Measurements from ENCODE around the gene HPS1. TPM values are rescaled to one million over a fixed set of nuclear protein-coding genes. Genes with fewer than 3 reads are reported as not detected.

HPS1 gene
- total and polyA plus RNA-seq, 2 of the 4 experiments (the other 2 are of a cell fraction), result 14.0 to 55.2 TPM

GRCh38 chr10:98407744-98408241 lies 38.9 kb downstream of the HPS1 start:
- no peak overlapping the region for H4K91ac ChIP-seq (ENCODE audit: insufficient read depth, low read depth, low read length)
- WGBS, 2 experiments (ENCODE audit: extremely low coverage in 2 of 2, insufficient read length in 1 of 2), result 88% methylated on average over 9 of the region's 18 CpGs; no CpG with 5 or more reads in 1 of the 2 experiments
- peaks cover 8% of the 10 kb centered on the region; the same call in 1 of the 2 replicates for H4K20me1 ChIP-seq (ENCODE audit: insufficient read depth, low read length)
- H3K14ac ChIP-seq (replicated peaks; ENCODE audit: low read depth, low read length), result no peak overlapping the region
- TF ChIP-seq CTCF (conservative IDR thresholded peaks at IDR 0.05; ENCODE audit: low read depth, low read length), result no peak
- no peak for TF ChIP-seq RCOR1 (IDR thresholded peaks at IDR 0.05; ENCODE audit: insufficient replicate concordance, low read length)
- TF ChIP-seq POLR2A (IDR thresholded peaks at IDR 0.05; ENCODE audit: low read depth, low read length), result no peak
- TF ChIP-seq CHD1 (IDR thresholded peaks at IDR 0.05; ENCODE audit: low read depth, low read length), result no peak
- no peak for TF ChIP-seq NFE2L2 (IDR thresholded peaks at IDR 0.05; ENCODE audit: low read depth, low read length)
- TF ChIP-seq MAZ (IDR thresholded peaks at IDR 0.05; ENCODE audit: borderline replicate concordance, low read depth, low read length), result no peak
- no peak for TF ChIP-seq RFX5 (IDR thresholded peaks at IDR 0.05; ENCODE audit: low read depth, low read length)
- no peak for TF ChIP-seq ELK1 (IDR thresholded peaks at IDR 0.05; ENCODE audit: borderline replicate concordance, low read depth, low read length)
- no peak for TF ChIP-seq MXI1 (IDR thresholded peaks at IDR 0.05; ENCODE audit: borderline replicate concordance, low read depth, low read length)
- no peak for TF ChIP-seq FOS (IDR thresholded peaks at IDR 0.05; ENCODE audit: low read depth, low read length)
- no peak for TF ChIP-seq CEBPB (IDR thresholded peaks at IDR 0.05; ENCODE audit: low read depth, low read length)
- no peak for TF ChIP-seq USF2 (IDR thresholded peaks at IDR 0.05; ENCODE audit: low read depth, low read length)
- no peak for TF ChIP-seq MAFK (IDR thresholded peaks at IDR 0.05; ENCODE audit: low read depth, low read length)
- no peak for TF ChIP-seq BHLHE40 (IDR thresholded peaks at IDR 0.05; ENCODE audit: low read depth, low read length)
- no peak for TF ChIP-seq RAD21 (IDR thresholded peaks at IDR 0.05; ENCODE audit: low read length)
- no peak for TF ChIP-seq SMC3 (IDR thresholded peaks at IDR 0.05; ENCODE audit: low read depth, low read length)
- H3K27ac ChIP-seq (ENCODE audit: insufficient read depth, low read length), result no peak overlapping the region
- H2BK20ac ChIP-seq (ENCODE audit: low read depth, low read length), result no peak overlapping the region
- H3K23ac ChIP-seq (ENCODE audit: low read depth, low read length), result no peak overlapping the region
- no peak overlapping the region for H4K8ac ChIP-seq (ENCODE audit: low read depth in 2 of 2, low read length in 2 of 2)
- peaks cover 39% of the 10 kb centered on the region for H3K4me1 ChIP-seq (ENCODE audit: control insufficient read depth, insufficient read depth, low read length)
- peaks cover 39% of the 10 kb centered on the region for H3K9me1 ChIP-seq (ENCODE audit: insufficient read depth, low read length)
- intact Hi-C loops (cut with micrococcal nuclease) (no loop called here), dilution Hi-C loops (cut with HindIII; ENCODE audit: low sequenced_read_pairs, unreplicated experiment) (no loop called here), in situ Hi-C loops (cut with MboI; ENCODE audit: low sequenced_read_pairs) (no loop called here)
- H3K27me3 ChIP-seq (ENCODE audit: control insufficient read depth, insufficient read depth, low read length), result no peaks in the 10 kb centered on the region
- no peak overlapping the region for H3K4ac ChIP-seq (ENCODE audit: low read depth, low read length)
- H2AFZ ChIP-seq (replicated peaks; ENCODE audit: low read length, poor library complexity), result no peak overlapping the region
- no peak overlapping the region for H2BK120ac ChIP-seq (ENCODE audit: low read depth, low read length)
- no peaks in the 10 kb centered on the region for H3K9me3 ChIP-seq (ENCODE audit: control insufficient read depth, insufficient read depth, low read length)
- H3K36me3 ChIP-seq (ENCODE audit: control insufficient read depth, insufficient read depth, low read length), result peaks cover 5% of the 10 kb centered on the region; the same call in 1 of the 2 replicates
- H3K4me3 ChIP-seq (ENCODE audit: insufficient read depth, low read depth, low read length), result no peak overlapping the region
- ATAC-seq (ENCODE audit: low read depth), result no peak
- ChIA-PET CTCF (no interaction called here), POLR2A (ENCODE audit: unreplicated experiment) (no interaction called here)
- H3K9ac ChIP-seq (ENCODE audit: low read depth, low read length), result no peak overlapping the region
- H3K4me2 ChIP-seq (ENCODE audit: low read depth, low read length), result no peak overlapping the region
- no peak overlapping the region for H4K5ac ChIP-seq (ENCODE audit: low read depth, low read length)
- no peak overlapping the region for H2AK9ac ChIP-seq (replicated peaks; ENCODE audit: low read depth, low read length, poor library complexity)
- no peak overlapping the region for H2BK5ac ChIP-seq (ENCODE audit: low read depth, low read length, poor library complexity, severe bottlenecking)
- H3K18ac ChIP-seq (ENCODE audit: low read depth, low read length), result no peak overlapping the region
- peaks cover 4 to 44% of the 10 kb centered on the region in 2 experiments; a peak in 2 of 4 replicates for H3K79me1 ChIP-seq (ENCODE audit: low read depth in 1 of 2, low read length in 2 of 2)
- no peak overlapping the region for H3K56ac ChIP-seq (ENCODE audit: extremely low read depth, insufficient read depth, low read length)
- no TSS peak for BruUV-seq (replicated peaks)
- no peak overlapping the region for H2AK5ac ChIP-seq (ENCODE audit: low read depth, low read length)
- DNase-seq, result no peak
- no peak overlapping the region for H2BK15ac ChIP-seq (ENCODE audit: low read depth, low read length)

Measured in IMR-90 (cell line).